Fibroblast of the aortic adventitia (primary cell): ENCODE data around the gene ZNRF3. TPM values are rescaled to one million over a fixed set of nuclear protein-coding genes. Genes with fewer than 3 reads are reported as not detected.

Experiments
- DNase-seq: peaks from one replicate; pipeline ENCODE4 v3.0.0-alpha.2; 2010; ENCODE audit warnings: low read depth
- H3K4me3 ChIP-seq: 2 replicates; pipeline ENCODE4 v1.5.1; 2011; ENCODE audit warnings: low read depth, mild to moderate bottlenecking, control low read depth, low read length, moderate library complexity
- total RNA-seq: library from RNA; depleted of rRNA; stranded (reverse); fragments of >200 nt; gene quantifications from 2 replicates; pipeline ENCODE4 v1.2.3, GENCODE V29; 2012; ENCODE audit warnings: low replicate concordance
- TF ChIP-seq, protein P1 (sequence below): IDR thresholded peaks from 2 replicates; pipeline ENCODE4 v1.5.1; 2011; ENCODE audit warnings: mild to moderate bottlenecking, low read length, control low read depth, inconsistent platforms; ENCODE audit not compliant: insufficient read depth

ZNRF3 gene
- total RNA-seq, 1 donor = 4.4 TPM

DNA sequence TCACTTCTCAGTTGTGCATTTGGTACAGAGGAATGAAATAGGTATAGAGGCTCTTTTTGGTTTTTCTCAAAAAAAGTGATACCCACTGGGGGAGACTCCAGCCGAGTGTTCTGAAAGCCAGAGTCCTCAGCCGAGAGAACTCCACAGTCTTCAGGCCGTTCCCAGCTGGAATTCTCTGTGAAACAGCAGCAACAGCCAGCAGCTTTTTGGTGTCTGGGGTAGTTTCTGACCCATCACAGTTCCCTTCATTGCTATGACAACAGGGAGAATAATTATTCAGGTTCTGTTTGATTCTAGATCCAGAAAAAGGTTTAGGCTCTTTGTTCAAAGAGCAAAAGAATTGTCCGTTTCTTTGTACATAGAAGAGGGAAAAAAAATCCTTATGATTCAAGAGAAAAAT, 93.7 kb downstream of the ZNRF3 start:
- TF ChIP-seq, protein P1, sequence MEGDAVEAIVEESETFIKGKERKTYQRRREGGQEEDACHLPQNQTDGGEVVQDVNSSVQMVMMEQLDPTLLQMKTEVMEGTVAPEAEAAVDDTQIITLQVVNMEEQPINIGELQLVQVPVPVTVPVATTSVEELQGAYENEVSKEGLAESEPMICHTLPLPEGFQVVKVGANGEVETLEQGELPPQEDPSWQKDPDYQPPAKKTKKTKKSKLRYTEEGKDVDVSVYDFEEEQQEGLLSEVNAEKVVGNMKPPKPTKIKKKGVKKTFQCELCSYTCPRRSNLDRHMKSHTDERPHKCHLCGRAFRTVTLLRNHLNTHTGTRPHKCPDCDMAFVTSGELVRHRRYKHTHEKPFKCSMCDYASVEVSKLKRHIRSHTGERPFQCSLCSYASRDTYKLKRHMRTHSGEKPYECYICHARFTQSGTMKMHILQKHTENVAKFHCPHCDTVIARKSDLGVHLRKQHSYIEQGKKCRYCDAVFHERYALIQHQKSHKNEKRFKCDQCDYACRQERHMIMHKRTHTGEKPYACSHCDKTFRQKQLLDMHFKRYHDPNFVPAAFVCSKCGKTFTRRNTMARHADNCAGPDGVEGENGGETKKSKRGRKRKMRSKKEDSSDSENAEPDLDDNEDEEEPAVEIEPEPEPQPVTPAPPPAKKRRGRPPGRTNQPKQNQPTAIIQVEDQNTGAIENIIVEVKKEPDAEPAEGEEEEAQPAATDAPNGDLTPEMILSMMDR = no peak
- peak overlapping the region; percentile 39 for H3K4me3 ChIP-seq
- peak; percentile 31 for DNase-seq

DNA sequence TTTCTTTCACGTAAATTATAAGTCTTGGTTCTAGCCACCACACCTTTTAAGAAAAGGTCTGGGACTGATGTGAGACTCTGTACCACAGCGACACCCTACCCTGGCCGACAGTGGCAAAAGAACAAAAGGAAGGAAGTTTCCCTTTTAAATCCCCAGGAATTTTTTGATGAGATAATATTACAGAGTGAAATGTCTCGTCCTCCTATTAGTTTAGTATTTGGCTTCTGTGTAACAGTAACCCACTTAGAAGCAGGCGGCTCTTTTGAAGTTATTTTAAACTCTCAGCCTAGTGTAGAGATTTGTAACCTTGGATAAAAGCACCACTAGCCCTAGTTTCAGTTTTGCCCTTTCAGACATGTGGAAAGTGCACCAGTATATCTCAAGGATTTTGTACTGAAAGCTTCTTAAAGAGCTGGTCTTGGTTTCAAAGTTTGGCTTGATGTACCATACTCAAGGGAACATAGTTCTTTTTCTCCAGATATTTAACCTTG, 94.2 kb downstream of the ZNRF3 start:
- peak overlapping the region; percentile 38 for H3K4me3 ChIP-seq
- TF ChIP-seq, protein P1 = no peak
- peak; percentile 47 for DNase-seq

- TF ChIP-seq, protein P1 = no peak
- H3K4me3 ChIP-seq = peak overlapping the region; percentile 7
- DNase-seq = peak; percentile 28
Measured at GRCh38 chr22:28978158-28978557, 94.8 kb downstream of the ZNRF3 start.

GRCh38 chr22:28978863-28979796, 95.8 kb downstream of the ZNRF3 start:
- no peak for DNase-seq
- H3K4me3 ChIP-seq = no peak overlapping the region
- TF ChIP-seq, protein P1 = no peak

DNA sequence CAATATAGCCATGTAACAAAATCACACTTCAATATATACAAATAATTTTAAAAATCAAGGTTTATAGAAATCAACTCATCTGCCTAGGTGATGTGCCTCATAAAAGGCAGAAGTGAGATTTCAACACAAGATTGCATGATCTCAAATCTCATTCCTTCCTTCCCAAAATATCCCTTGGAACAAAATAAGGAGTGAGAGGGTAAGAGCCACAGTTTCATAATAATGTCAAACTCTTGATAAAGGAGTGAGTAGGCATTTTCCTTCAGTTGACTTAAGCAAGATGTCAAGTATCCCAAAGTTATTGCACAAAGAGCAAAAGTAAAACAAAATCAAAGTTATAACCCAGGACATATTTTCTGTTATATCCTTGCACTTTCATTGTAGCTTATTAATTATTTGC, 97.0 kb downstream of the ZNRF3 start:
- TF ChIP-seq, protein P1 = no peak
- peak; percentile 74 for DNase-seq
- no peak overlapping the region for H3K4me3 ChIP-seq

- no peak overlapping the region for H3K4me3 ChIP-seq
- TF ChIP-seq, protein P1 = no peak
- DNase-seq = no peak
Measured at GRCh38 chr22:28981818-28982499, 98.6 kb downstream of the ZNRF3 start.
